ENCODE data around the gene AKT3.
"Not testable (repeated sequence)": the region's sequence is repeated elsewhere in the genome, so short reads cannot be mapped to it uniquely, and the experiment has no call there.

Gene AKT3

GRCh38 chr1:243589286-243589685 is 260.8 kb downstream of the AKT3 start:
- Histone ChIP-seq H3K36me3 (ENCODE audit: control insufficient read depth in 5 of 5, insufficient read depth in 5 of 5, low read length in 5 of 5) (peaks cover 0 to 14% (median 3%) of the 10 kb centered on the region in 5 donors), H3K9me3 (ENCODE audit: control insufficient read depth in 5 of 5, low read length in 5 of 5) (peaks cover 5 to 23% (median 11%) of the 10 kb centered on the region in 5 donors)
- not testable (repeated sequence) for H3K4me3 ChIP-seq (ENCODE audit: low read depth in 1 of 5, low read length in 5 of 5); H3K27me3 ChIP-seq (ENCODE audit: control insufficient read depth in 5 of 5, insufficient read depth in 4 of 5, low read length in 5 of 5); H3K9ac ChIP-seq (ENCODE audit: low read length in 5 of 5); H3K4me1 ChIP-seq (ENCODE audit: control insufficient read depth in 5 of 5, insufficient read depth in 5 of 5, low read length in 5 of 5); H3K27ac ChIP-seq (ENCODE audit: low read depth, low read length)

GRCh38 chr1:243587823-243588560 is 262.1 kb downstream of the AKT3 start:
- Histone ChIP-seq H3K9ac (ENCODE audit: low read length in 5 of 5) (no peak overlapping the region), H3K27ac (ENCODE audit: low read depth, low read length) (no peak overlapping the region), H3K36me3 (ENCODE audit: control insufficient read depth in 5 of 5, insufficient read depth in 5 of 5, low read length in 5 of 5) (peaks cover 0 to 14% (median 3%) of the 10 kb centered on the region in 5 donors), H3K4me1 (ENCODE audit: control insufficient read depth in 5 of 5, insufficient read depth in 5 of 5, low read length in 5 of 5) (no peaks in the 10 kb centered on the region), H3K27me3 (ENCODE audit: control insufficient read depth in 5 of 5, insufficient read depth in 4 of 5, low read length in 5 of 5) (no peaks in the 10 kb centered on the region), H3K9me3 (ENCODE audit: control insufficient read depth in 5 of 5, low read length in 5 of 5) (peaks cover 5 to 26% (median 11%) of the 10 kb centered on the region in 5 donors), H3K4me3 (ENCODE audit: low read depth in 1 of 5, low read length in 5 of 5) (no peak overlapping the region)

DNA sequence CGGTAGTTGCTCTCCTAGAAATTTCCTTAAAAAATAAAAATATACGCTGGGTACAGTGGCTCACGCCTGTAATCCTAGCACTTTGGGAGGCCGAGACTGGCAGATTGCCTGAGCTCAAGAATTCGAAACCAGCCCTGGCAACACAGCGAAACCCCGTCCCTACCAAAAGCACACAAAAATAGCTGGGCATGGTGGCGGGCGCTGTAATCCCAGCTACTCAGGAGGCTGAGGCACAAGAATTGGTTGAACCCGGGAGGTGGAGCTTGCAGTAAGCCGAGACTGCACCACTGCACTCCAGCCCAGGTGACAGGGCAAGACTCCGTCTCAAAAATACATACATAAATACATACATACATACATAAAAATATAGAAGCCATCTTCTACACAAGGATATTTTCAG is 262.8 kb downstream of the AKT3 start:
- Histone ChIP-seq H3K36me3 (ENCODE audit: control insufficient read depth in 5 of 5, insufficient read depth in 5 of 5, low read length in 5 of 5) (peaks cover 0 to 17% (median 3%) of the 10 kb centered on the region in 5 donors), H3K9ac (ENCODE audit: low read length in 5 of 5) (no peak overlapping the region), H3K9me3 (ENCODE audit: control insufficient read depth in 5 of 5, low read length in 5 of 5) (peaks cover 6 to 31% (median 16%) of the 10 kb centered on the region in 5 donors), H3K27me3 (ENCODE audit: control insufficient read depth in 5 of 5, insufficient read depth in 4 of 5, low read length in 5 of 5) (no peaks in the 10 kb centered on the region), H3K4me3 (ENCODE audit: low read depth in 1 of 5, low read length in 5 of 5) (no peak overlapping the region), H3K4me1 (ENCODE audit: control insufficient read depth in 5 of 5, insufficient read depth in 5 of 5, low read length in 5 of 5) (no peaks in the 10 kb centered on the region), H3K27ac (ENCODE audit: low read depth, low read length) (no peak overlapping the region)

- Histone ChIP-seq H3K9ac (ENCODE audit: low read length in 5 of 5) (no peak overlapping the region), H3K4me1 (ENCODE audit: control insufficient read depth in 5 of 5, insufficient read depth in 5 of 5, low read length in 5 of 5) (no peaks in the 10 kb centered on the region), H3K9me3 (ENCODE audit: control insufficient read depth in 5 of 5, low read length in 5 of 5) (peaks cover 5 to 40% (median 17%) of the 10 kb centered on the region in 5 donors), H3K36me3 (ENCODE audit: control insufficient read depth in 5 of 5, insufficient read depth in 5 of 5, low read length in 5 of 5) (peaks cover 0 to 17% (median 3%) of the 10 kb centered on the region in 5 donors), H3K4me3 (ENCODE audit: low read depth in 1 of 5, low read length in 5 of 5) (no peak overlapping the region), H3K27me3 (ENCODE audit: control insufficient read depth in 5 of 5, insufficient read depth in 4 of 5, low read length in 5 of 5) (no peaks in the 10 kb centered on the region), H3K27ac (ENCODE audit: low read depth, low read length) (no peak overlapping the region)
Measured at GRCh38 chr1:243585982-243586381, 264.1 kb downstream of the AKT3 start.

GRCh38 chr1:243582326-243582725 is 267.7 kb downstream of the AKT3 start:
- H3K9me3 ChIP-seq (ENCODE audit: control insufficient read depth in 5 of 5, low read length in 5 of 5): peaks cover 5 to 40% (median 22%) of the 10 kb centered on the region in 5 donors
- H3K27me3 ChIP-seq (ENCODE audit: control insufficient read depth in 5 of 5, insufficient read depth in 4 of 5, low read length in 5 of 5): no peaks in the 10 kb centered on the region
- peak overlapping the region in 1 of 5 donors; percentile 15 for H3K4me3 ChIP-seq (ENCODE audit: low read depth in 1 of 5, low read length in 5 of 5)

DNA sequence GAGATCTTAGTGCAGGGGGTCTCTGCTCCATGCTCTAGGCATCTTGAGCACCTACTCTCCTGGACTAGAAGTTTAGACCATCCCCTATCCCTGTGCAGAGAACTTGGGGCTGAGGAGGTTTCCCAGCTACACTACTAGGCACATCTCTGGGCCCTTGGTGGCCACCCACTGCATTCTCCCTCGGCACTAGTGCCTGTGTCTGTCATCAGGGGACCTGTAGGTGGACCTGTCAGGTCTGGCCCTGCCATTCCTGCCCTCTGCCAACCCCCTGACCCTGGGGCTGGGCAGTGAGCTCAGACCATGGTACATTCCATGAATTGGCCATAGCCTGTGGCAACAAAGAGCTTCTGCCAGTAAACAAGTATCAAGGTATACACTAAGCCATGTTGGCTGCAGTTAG is 269.1 kb downstream of the AKT3 start:
- peaks cover 0 to 7% (median 5%) of the 10 kb centered on the region in 5 donors for H3K36me3 ChIP-seq (ENCODE audit: control insufficient read depth in 5 of 5, insufficient read depth in 5 of 5, low read length in 5 of 5)
- H3K9me3 ChIP-seq (ENCODE audit: control insufficient read depth in 5 of 5, low read length in 5 of 5): peaks cover 5 to 37% (median 18%) of the 10 kb centered on the region in 5 donors
- no peaks in the 10 kb centered on the region for H3K4me1 ChIP-seq (ENCODE audit: control insufficient read depth in 5 of 5, insufficient read depth in 5 of 5, low read length in 5 of 5)
- peak overlapping the region in 2 of 5 donors; percentile 0 to 10 for H3K4me3 ChIP-seq (ENCODE audit: low read depth in 1 of 5, low read length in 5 of 5)
- no peak overlapping the region for H3K27ac ChIP-seq (ENCODE audit: low read depth, low read length)
- no peaks in the 10 kb centered on the region for H3K27me3 ChIP-seq (ENCODE audit: control insufficient read depth in 5 of 5, insufficient read depth in 4 of 5, low read length in 5 of 5)
- no peak overlapping the region for H3K9ac ChIP-seq (ENCODE audit: low read length in 5 of 5)

More at GRCh38 chr1:243582326-243582725, 267.7 kb downstream of the AKT3 start:
- Histone ChIP-seq H3K27ac (ENCODE audit: low read depth, low read length) (no peak overlapping the region), H3K36me3 (ENCODE audit: control insufficient read depth in 5 of 5, insufficient read depth in 5 of 5, low read length in 5 of 5) (peaks cover 2 to 11% (median 6%) of the 10 kb centered on the region in 5 donors), H3K9ac (ENCODE audit: low read length in 5 of 5) (no peak overlapping the region), H3K4me1 (ENCODE audit: control insufficient read depth in 5 of 5, insufficient read depth in 5 of 5, low read length in 5 of 5) (no peaks in the 10 kb centered on the region)

GRCh38 chr1:243580072-243580471 is 270.0 kb downstream of the AKT3 start:
- H3K27ac ChIP-seq (ENCODE audit: low read depth, low read length): no peak overlapping the region
- no peaks in the 10 kb centered on the region for H3K4me1 ChIP-seq (ENCODE audit: control insufficient read depth in 5 of 5, insufficient read depth in 5 of 5, low read length in 5 of 5)
- no peaks in the 10 kb centered on the region for H3K27me3 ChIP-seq (ENCODE audit: control insufficient read depth in 5 of 5, insufficient read depth in 4 of 5, low read length in 5 of 5)
- H3K36me3 ChIP-seq (ENCODE audit: control insufficient read depth in 5 of 5, insufficient read depth in 5 of 5, low read length in 5 of 5): peaks cover 0 to 7% (median 5%) of the 10 kb centered on the region in 5 donors
- H3K4me3 ChIP-seq (ENCODE audit: low read depth in 1 of 5, low read length in 5 of 5): no peak overlapping the region
- no peak overlapping the region for H3K9ac ChIP-seq (ENCODE audit: low read length in 5 of 5)
- H3K9me3 ChIP-seq (ENCODE audit: control insufficient read depth in 5 of 5, low read length in 5 of 5): peaks cover 2 to 33% (median 12%) of the 10 kb centered on the region in 5 donors

DNA sequence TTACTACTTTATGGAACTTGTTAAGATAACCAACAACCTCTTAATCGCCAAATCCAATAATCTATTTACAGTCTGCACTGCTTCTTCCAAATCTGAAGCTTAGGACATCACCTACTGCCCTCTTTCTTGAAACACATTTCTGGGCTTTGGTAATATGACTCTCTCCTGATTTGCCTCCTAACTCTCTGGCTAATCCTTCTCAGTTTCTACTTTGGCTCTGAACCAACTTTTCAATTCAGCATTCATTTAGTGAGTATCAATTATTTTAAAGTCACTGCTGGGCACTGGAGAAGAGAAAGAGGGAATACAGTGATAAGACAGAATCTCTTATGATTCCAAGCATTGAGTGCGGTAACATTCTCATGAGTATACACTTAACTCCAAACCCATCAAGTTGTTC is 275.0 kb downstream of the AKT3 start:
- Histone ChIP-seq H3K36me3 (ENCODE audit: control insufficient read depth in 5 of 5, insufficient read depth in 5 of 5, low read length in 5 of 5) (peaks cover 0 to 5% (median 0%) of the 10 kb centered on the region in 5 donors), H3K4me1 (ENCODE audit: control insufficient read depth in 5 of 5, insufficient read depth in 5 of 5, low read length in 5 of 5) (no peaks in the 10 kb centered on the region), H3K9ac (ENCODE audit: low read length in 5 of 5) (no peak overlapping the region)

GRCh38 chr1:243572940-243573339 is 277.1 kb downstream of the AKT3 start:
- Histone ChIP-seq H3K27ac (ENCODE audit: low read depth, low read length) (no peak overlapping the region), H3K36me3 (ENCODE audit: control insufficient read depth in 5 of 5, insufficient read depth in 5 of 5, low read length in 5 of 5) (peaks cover 0 to 5% (median 0%) of the 10 kb centered on the region in 5 donors), H3K27me3 (ENCODE audit: control insufficient read depth in 5 of 5, insufficient read depth in 4 of 5, low read length in 5 of 5) (no peaks in the 10 kb centered on the region), H3K9me3 (ENCODE audit: control insufficient read depth in 5 of 5, low read length in 5 of 5) (no peaks in the 10 kb centered on the region), H3K4me1 (ENCODE audit: control insufficient read depth in 5 of 5, insufficient read depth in 5 of 5, low read length in 5 of 5) (no peaks in the 10 kb centered on the region), H3K9ac (ENCODE audit: low read length in 5 of 5) (no peak overlapping the region), H3K4me3 (ENCODE audit: low read depth in 1 of 5, low read length in 5 of 5) (no peak overlapping the region)

More for the DNA sequence above, 275.0 kb downstream of the AKT3 start:
- Histone ChIP-seq H3K27ac (ENCODE audit: low read depth, low read length) (no peak overlapping the region), H3K27me3 (ENCODE audit: control insufficient read depth in 5 of 5, insufficient read depth in 4 of 5, low read length in 5 of 5) (no peaks in the 10 kb centered on the region), H3K9me3 (ENCODE audit: control insufficient read depth in 5 of 5, low read length in 5 of 5) (peaks cover 0 to 3% (median 0%) of the 10 kb centered on the region in 5 donors), H3K4me3 (ENCODE audit: low read depth in 1 of 5, low read length in 5 of 5) (no peak overlapping the region)

GRCh38 chr1:243568793-243569192 is 281.2 kb downstream of the AKT3 start:
- H3K4me3 ChIP-seq (ENCODE audit: low read depth in 1 of 5, low read length in 5 of 5): no peak overlapping the region
- peaks cover 0 to 5% (median 0%) of the 10 kb centered on the region in 5 donors for H3K36me3 ChIP-seq (ENCODE audit: control insufficient read depth in 5 of 5, insufficient read depth in 5 of 5, low read length in 5 of 5)
- no peaks in the 10 kb centered on the region for H3K4me1 ChIP-seq (ENCODE audit: control insufficient read depth in 5 of 5, insufficient read depth in 5 of 5, low read length in 5 of 5)
- no peaks in the 10 kb centered on the region for H3K9me3 ChIP-seq (ENCODE audit: control insufficient read depth in 5 of 5, low read length in 5 of 5)
- H3K9ac ChIP-seq (ENCODE audit: low read length in 5 of 5): no peak overlapping the region
- H3K27ac ChIP-seq (ENCODE audit: low read depth, low read length): no peak overlapping the region
- no peaks in the 10 kb centered on the region for H3K27me3 ChIP-seq (ENCODE audit: control insufficient read depth in 5 of 5, insufficient read depth in 4 of 5, low read length in 5 of 5)
